HepG2 (cell line): ENCODE data around the gene TGM4.

Experiments used
- CAMTA2 ChIP-seq: sonication (generic); formaldehyde crosslinking; IDR thresholded peaks from 2 replicates; pipeline ENCODE4 v1.4.0; 2020; ENCODE audit warnings: mild to moderate bottlenecking, missing genetic modification reagents, borderline replicate concordance
- ELF1 ChIP-seq: sonication (generic); formaldehyde crosslinking; IDR thresholded peaks from 2 replicates; pipeline ENCODE4 v1.4.0; 2020; ENCODE audit warnings: missing genetic modification reagents
- PHF21A ChIP-seq: sonication (generic); formaldehyde crosslinking; IDR thresholded peaks from 2 replicates; pipeline ENCODE4 v1.5.0; 2020; ENCODE audit warnings: mild to moderate bottlenecking, missing genetic modification reagents
- YY1 ChIP-seq: IDR thresholded peaks from 2 replicates; pipeline ENCODE4 v1.6.1; 2011; ENCODE audit warnings: low read length, low read depth, moderate library complexity, mild to moderate bottlenecking; ENCODE audit not compliant: insufficient read depth, insufficient replicate concordance
- ZNF687 ChIP-seq: sonication (generic); formaldehyde crosslinking; IDR thresholded peaks from 2 replicates; pipeline ENCODE4 v1.5.1; 2020; ENCODE audit warnings: mild to moderate bottlenecking, missing genetic modification reagents, moderate library complexity

- no peak for TF ChIP-seq PHF21A (CRISPR knock-in tag)
- no peak for TF ChIP-seq ZNF687 (CRISPR knock-in tag)
- no peak for TF ChIP-seq ELF1
- TF ChIP-seq CAMTA2 (CRISPR knock-in tag) = no peak
- no peak for TF ChIP-seq YY1
Observed at GRCh38 chr3:44923632-44924456, 49.4 kb downstream of the TGM4 start.
